H9 (cell line): ENCODE data around the gene ZFAND3. TPM values are rescaled to one million over a fixed set of nuclear protein-coding genes. Genes with fewer than 3 reads are reported as not detected.

ENCODE experiments used
- DNase-seq: peaks from one replicate; pipeline ENCODE4 v3.0.0-alpha.2; 2017
- H2AFZ ChIP-seq: one replicate; pipeline ENCODE4 v1.6.1; 2013; ENCODE audit warnings: mild to moderate bottlenecking, low read length, control low read depth, moderate library complexity
- H2AK5ac ChIP-seq: 2 replicates; pipeline ENCODE4 v1.6.1; 2013; ENCODE audit warnings: low read length, control low read depth, mixed read lengths; ENCODE audit not compliant: insufficient read length
- H2BK120ac ChIP-seq: one replicate; pipeline ENCODE4 v1.6.1; 2013; ENCODE audit warnings: low read depth, mild to moderate bottlenecking, low read length, control low read depth, inconsistent platforms; ENCODE audit not compliant: poor library complexity, severe bottlenecking
- H2BK12ac ChIP-seq: 2 replicates; pipeline ENCODE4 v1.6.1; 2013; ENCODE audit warnings: low read length, control low read depth, mixed read lengths, low read depth; ENCODE audit not compliant: insufficient read length
- H2BK15ac ChIP-seq: 2 replicates; pipeline ENCODE4 v1.6.1; 2013; ENCODE audit warnings: low read depth, low read length, control low read depth
- H2BK20ac ChIP-seq: one replicate; pipeline ENCODE4 v1.6.1; 2013; ENCODE audit warnings: low read depth, mild to moderate bottlenecking, low read length, control low read depth, inconsistent platforms; ENCODE audit not compliant: poor library complexity, severe bottlenecking
- H2BK5ac ChIP-seq: 2 replicates; pipeline ENCODE4 v1.6.1; 2013; ENCODE audit warnings: low read length, control low read depth, mixed read lengths; ENCODE audit not compliant: insufficient read length
- H3K14ac ChIP-seq: 2 replicates; pipeline ENCODE4 v1.6.1; 2013; ENCODE audit warnings: low read length, control low read depth; ENCODE audit not compliant: insufficient read depth
- H3K18ac ChIP-seq: 2 replicates; pipeline ENCODE4 v1.6.1; 2013; ENCODE audit warnings: low read depth, mild to moderate bottlenecking, mixed read lengths, low read length, control low read depth; ENCODE audit not compliant: insufficient read length
- H3K23ac ChIP-seq: 2 replicates; pipeline ENCODE4 v1.6.1; 2013; ENCODE audit warnings: low read length, control low read depth, mixed read lengths, low read depth; ENCODE audit not compliant: insufficient read length
- H3K23me2 ChIP-seq: 2 replicates; pipeline ENCODE4 v1.6.1; 2013; ENCODE audit warnings: low read depth, mild to moderate bottlenecking, mixed read lengths, low read length, control low read depth; ENCODE audit not compliant: insufficient read length, poor library complexity, severe bottlenecking
- H3K27ac ChIP-seq: 2 replicates; pipeline ENCODE4 v1.5.1; 2013; ENCODE audit warnings: low read length, control low read depth, mixed read lengths, low read depth; ENCODE audit not compliant: insufficient read length
- H3K27me3 ChIP-seq: 2 replicates; pipeline ENCODE4 v1.6.1; 2013; ENCODE audit warnings: low read length, control low read depth, inconsistent platforms; ENCODE audit not compliant: insufficient read depth
- H3K4ac ChIP-seq: 2 replicates; pipeline ENCODE4 v1.6.1; 2013; ENCODE audit warnings: low read depth, mild to moderate bottlenecking, control low read depth, inconsistent platforms, low read length, moderate library complexity
- H3K4me1 ChIP-seq: 2 replicates; pipeline ENCODE4 v1.6.1; 2013; ENCODE audit warnings: low read length, control low read depth, inconsistent platforms; ENCODE audit not compliant: insufficient read depth
- H3K4me2 ChIP-seq: 2 replicates; pipeline ENCODE4 v1.6.1; 2013; ENCODE audit warnings: low read length, control low read depth, mixed read lengths; ENCODE audit not compliant: insufficient read length, insufficient read depth
- H3K56ac ChIP-seq: 2 replicates; pipeline ENCODE4 v1.6.1; 2013; ENCODE audit warnings: low read depth, mild to moderate bottlenecking, mixed read lengths, low read length, control low read depth; ENCODE audit not compliant: insufficient read length
- H3K79me1 ChIP-seq: 2 replicates; pipeline ENCODE4 v1.6.1; 2013; ENCODE audit warnings: low read depth, mild to moderate bottlenecking, moderate library complexity, low read length, control low read depth, inconsistent platforms; ENCODE audit not compliant: insufficient read depth, poor library complexity, severe bottlenecking
- H3K79me2 ChIP-seq: 2 replicates; pipeline ENCODE4 v1.6.1; 2013; ENCODE audit warnings: low read length, control low read depth, inconsistent platforms; ENCODE audit not compliant: insufficient read depth
- H3K9ac ChIP-seq: 2 replicates; pipeline ENCODE4 v1.6.1; 2013; ENCODE audit warnings: low read length, control low read depth, mixed read lengths; ENCODE audit not compliant: insufficient read length; ENCODE audit errors: extremely low read depth
- H3K9me3 ChIP-seq: one replicate; pipeline ENCODE4 v1.6.1; 2013; ENCODE audit warnings: low read depth, low read length, inconsistent platforms; ENCODE audit not compliant: control insufficient read depth
- H3T11ph ChIP-seq: one replicate; pipeline ENCODE4 v1.6.1; 2013; ENCODE audit warnings: mild to moderate bottlenecking, low read length, control low read depth, inconsistent platforms
- H4K20me1 ChIP-seq: one replicate; pipeline ENCODE4 v1.6.1; 2013; ENCODE audit not compliant: control insufficient read depth, insufficient read length, insufficient read depth
- H4K5ac ChIP-seq: 2 replicates; pipeline ENCODE4 v1.6.1; 2013; ENCODE audit warnings: low read depth, mild to moderate bottlenecking, mixed read lengths, low read length, control low read depth; ENCODE audit not compliant: insufficient read length
- H4K8ac ChIP-seq: replicated peaks from 2 replicates; pipeline ENCODE4 v1.6.1; 2013; ENCODE audit warnings: low read length, control low read depth, mixed read lengths, low read depth; ENCODE audit not compliant: insufficient read length
- H4K91ac ChIP-seq: 2 replicates; pipeline ENCODE4 v1.6.1; 2013; ENCODE audit warnings: low read depth, mild to moderate bottlenecking, moderate library complexity, mixed read lengths, low read length, control low read depth; ENCODE audit not compliant: insufficient read length
- H3K27ac Mint-ChIP-seq, 3 experiments: 2 replicates in 2 of 3; 3 replicates in 1 of 3; pipeline ENCODE4 v1.8.0; 2020 to 2021; ENCODE audit warnings: mixed read lengths in 3 of 3, mild to moderate bottlenecking in 1 of 3, moderate library complexity in 1 of 3
- H3K27me3 Mint-ChIP-seq: 2 replicates; pipeline ENCODE4 v1.8.0; 2021; ENCODE audit warnings: low read depth, mild to moderate bottlenecking, moderate library complexity, mixed read lengths
- H3K36me3 Mint-ChIP-seq, 3 experiments: 2 replicates in 2 of 3; 3 replicates in 1 of 3; pipeline ENCODE4 v1.8.0; 2020 to 2021; ENCODE audit warnings: low read depth in 3 of 3, mixed read lengths in 3 of 3; ENCODE audit not compliant: insufficient read depth in 1 of 3
- H3K4me1 Mint-ChIP-seq, 2 experiments: 2 replicates each; pipeline ENCODE4 v1.8.0; 2020; ENCODE audit warnings: mixed read lengths in 2 of 2
- H3K4me3 Mint-ChIP-seq, 2 experiments: 2 replicates in 1 of 2; 3 replicates in 1 of 2; pipeline ENCODE4 v1.8.0; 2020 to 2021; ENCODE audit warnings: mild to moderate bottlenecking in 2 of 2, mixed read lengths in 2 of 2, moderate library complexity in 1 of 2
- H3K9me3 Mint-ChIP-seq, 2 experiments: 2 replicates in 1 of 2; 3 replicates in 1 of 2; pipeline ENCODE4 v1.8.0; 2020; ENCODE audit warnings: mild to moderate bottlenecking in 2 of 2, mixed read lengths in 2 of 2, moderate library complexity in 1 of 2
- CTCF ChIP-seq: fragments of 200-600 bp; sonication (generic); conservative IDR thresholded peaks from 3 replicates; pipeline ENCODE4 v1.8.0; 2021; ENCODE audit warnings: antibody characterized with exemption, mild to moderate bottlenecking
- WGBS: extraction: QIAGEN DNeasy Blood & Tissue Kit; methylation state at CpG from one replicate; pipeline ENCODE4 v1.1.7; 2013; ENCODE audit warnings: missing lambda C conversion rate, low lambda C conversion rate, mixed read lengths; ENCODE audit not compliant: insufficient read length; ENCODE audit errors: extremely low coverage; 5-methylcytosine and 5-hydroxymethylcytosine counted together
- total RNA-seq: library from RNA; stranded (reverse); gene quantifications from 2 replicates; pipeline ENCODE4 v1.2.1, GENCODE V29; 2021

ZFAND3 gene
- total RNA-seq, 1 experiment from 2014 or later, result 57.7 TPM

- Histone ChIP-seq H3K23me2 (no peaks in the 10 kb centered on the region), H3K56ac (no peak overlapping the region), H3K4me1 (no peaks in the 10 kb centered on the region), H3K9ac (no peak overlapping the region), H4K91ac (no peak overlapping the region), H3K4ac (no peak overlapping the region), H2BK5ac (no peak overlapping the region), H3K79me1 (peaks cover 4% of the 10 kb centered on the region), H2BK15ac (no peak overlapping the region), H4K8ac (no peak overlapping the region), H3K79me2 (no peaks in the 10 kb centered on the region; the same call in 1 of the 2 replicates), H3K4me2 (no peak overlapping the region), H2AK5ac (no peak overlapping the region), H3K18ac (no peak overlapping the region), H2BK20ac (no peak overlapping the region), H2BK120ac (no peak overlapping the region), H3K23ac (no peak overlapping the region), H3T11ph (no peak overlapping the region), H4K20me1 (no peaks in the 10 kb centered on the region), H3K9me3 (no peaks in the 10 kb centered on the region), H3K14ac (no peak overlapping the region), H3K27ac (no peak overlapping the region), H4K5ac (no peak overlapping the region), H2BK12ac (no peak overlapping the region), H3K27me3 (no peaks in the 10 kb centered on the region), H2AFZ (no peak overlapping the region)
- no peak for DNase-seq
- H3K27me3 Mint-ChIP-seq, result no peaks in the 10 kb centered on the region
- no CpG with 5 or more reads among the region's 3 CpGs for WGBS
- peaks cover 3 to 9% of the 10 kb centered on the region in 2 experiments; a peak in 2 of 4 replicates for H3K4me1 Mint-ChIP-seq
- H3K9me3 Mint-ChIP-seq, result no peaks in the 10 kb centered on the region
- no peak for TF ChIP-seq CTCF
- no peaks in the 10 kb centered on the region for H3K36me3 Mint-ChIP-seq
- H3K27ac Mint-ChIP-seq, result no peak overlapping the region
- H3K4me3 Mint-ChIP-seq, result no peak overlapping the region
Observed at GRCh38 chr6:37940074-37940847, 120.7 kb downstream of the ZFAND3 start.
